K562 (cell line): ENCODE measurements around the gene PTCH1.

Source experiments
- BHLHE40 ChIP-seq: IDR thresholded peaks from 2 replicates; pipeline ENCODE4 v1.6.1; 2011; ENCODE audit warnings: low read length, improper control_type of control experiment
- ELF4 ChIP-seq: fragments of 450-650 bp; formaldehyde crosslinking; IDR thresholded peaks from 2 replicates; pipeline ENCODE4 v1.4.0; 2022; ENCODE audit warnings: missing genetic modification characterization
- ETV6 ChIP-seq, 3 experiments: fragments of 150-350 bp in 1 of 3; sonication (generic) in 1 of 3; formaldehyde crosslinking in 1 of 3; IDR thresholded peaks; 2 replicates each; pipeline versions ENCODE4 v1.6.1 to v1.8.0; 2014 to 2022; ENCODE audit warnings: borderline replicate concordance in 2 of 3, low read depth in 2 of 3, antibody characterized with exemption in 1 of 3, low read length in 1 of 3, mild to moderate bottlenecking in 1 of 3, missing genetic modification reagents in 1 of 3
- MAZ ChIP-seq, 2 experiments: fragments of 450-650 bp in 1 of 2; sonication (generic) in 1 of 2; formaldehyde crosslinking; IDR thresholded peaks in 1 of 2; conservative IDR thresholded peaks in 1 of 2; 2 replicates each; pipeline versions ENCODE4 v1.4.0 to v1.5.0; 2020; ENCODE audit warnings: mild to moderate bottlenecking in 1 of 2, missing genetic modification reagents in 1 of 2
- MCM5 ChIP-seq: fragments of 450-650 bp; IDR thresholded peaks from 2 replicates; pipeline ENCODE4 v1.6.1; 2016; ENCODE audit warnings: low read depth
- SMARCB1 ChIP-seq: IDR thresholded peaks from 2 replicates; pipeline ENCODE4 v1.6.1; 2011; ENCODE audit warnings: improper control_type of control experiment, low read depth; ENCODE audit not compliant: insufficient read length
- STAG1 ChIP-seq: sonication (generic); formaldehyde crosslinking; IDR thresholded peaks from 2 replicates; pipeline ENCODE4 v1.5.0; 2020; ENCODE audit warnings: missing genetic modification reagents, borderline replicate concordance
- ZNF3 ChIP-seq: fragments of 250-450 bp; sonication (Bioruptor Pico); IDR thresholded peaks from 2 replicates; pipeline ENCODE4 v1.5.0; 2021; ENCODE audit warnings: mild to moderate bottlenecking, moderate library complexity
- ZNF311 ChIP-seq: fragments of 250-450 bp; sonication (Bioruptor Pico); IDR thresholded peaks from 2 replicates; pipeline ENCODE4 v1.4.0; 2020; ENCODE audit warnings: mild to moderate bottlenecking, moderate library complexity

- TF ChIP-seq SMARCB1, result no peak
- TF ChIP-seq ZNF3 (CRISPR knock-in tag), result no peak
- TF ChIP-seq MCM5, result no peak
- TF ChIP-seq ZNF311 (CRISPR knock-in tag), result no peak
- TF ChIP-seq STAG1 (CRISPR knock-in tag), result no peak
- no peak for TF ChIP-seq ETV6 (IDR thresholded peaks at IDR 0.05; ENCODE audit: borderline replicate concordance in 1 of 2, low read depth in 2 of 2, low read length in 1 of 2)
- no peak for TF ChIP-seq ETV6 (CRISPR knock-in tag; IDR thresholded peaks at IDR 0.05; ENCODE audit: borderline replicate concordance)
- no peak for TF ChIP-seq MAZ (CRISPR knock-in tag; conservative IDR thresholded peaks at IDR 0.05 in 1 of 2, IDR thresholded peaks at IDR 0.05 in 1 of 2)
- no peak for TF ChIP-seq BHLHE40
- no peak for TF ChIP-seq ELF4
These were observed 13.4 kb downstream of the PTCH1 start for GRCh38 chr9:95503369-95503768.
